Parathyroid adenoma (tissue), 2 donors: ENCODE data around the gene TNFRSF19.

Experiments
- H2AFZ ChIP-seq: fragments of 300-600 bp; sonication (generic); one replicate; pipeline ENCODE4 v1.7.0; 2017; ENCODE audit warnings: antibody characterized with exemption, mild to moderate bottlenecking
- H3K27ac ChIP-seq: fragments of 300-600 bp; sonication (generic); one replicate; pipeline ENCODE4 v1.7.0; 2017
- H3K27me3 ChIP-seq: fragments of 300-600 bp; sonication (generic); one replicate; pipeline ENCODE4 v1.7.0; 2017; ENCODE audit warnings: low read length; ENCODE audit not compliant: control insufficient read depth, insufficient read depth
- H3K36me3 ChIP-seq: fragments of 300-600 bp; sonication (generic); one replicate; pipeline ENCODE4 v1.7.0; 2017; ENCODE audit warnings: low read length; ENCODE audit not compliant: control insufficient read depth, insufficient read depth
- H3K4me1 ChIP-seq: fragments of 300-600 bp; sonication (generic); one replicate; pipeline ENCODE4 v1.7.0; 2017; ENCODE audit warnings: control low read depth
- H3K4me2 ChIP-seq: fragments of 300-600 bp; sonication (generic); one replicate; pipeline ENCODE4 v1.7.0; 2017; ENCODE audit warnings: low read length
- H3K4me3 ChIP-seq: fragments of 300-600 bp; sonication (generic); one replicate; pipeline ENCODE4 v1.7.0; 2017; ENCODE audit warnings: low read depth, low read length
- H3K79me2 ChIP-seq: fragments of 300-600 bp; sonication (generic); one replicate; pipeline ENCODE4 v1.7.0; 2017; ENCODE audit warnings: control low read depth
- H3K9ac ChIP-seq: fragments of 300-600 bp; sonication (generic); one replicate; pipeline ENCODE4 v1.7.0; 2017; ENCODE audit warnings: mild to moderate bottlenecking
- H3K9me3 ChIP-seq: fragments of 300-600 bp; sonication (generic); one replicate; pipeline ENCODE4 v1.7.0; 2017; ENCODE audit warnings: low read length; ENCODE audit not compliant: control insufficient read depth
- CTCF ChIP-seq: fragments of 300-600 bp; sonication (generic); IDR thresholded peaks from one replicate; pipeline ENCODE4 v1.7.0; 2017; ENCODE audit warnings: antibody characterized with exemption, mild to moderate bottlenecking
- donor health status: primary hyperparathyroidism.

The TNFRSF19 gene

GRCh38 chr13:23651887-23652286 is 81.7 kb downstream of the TNFRSF19 start:
- Histone ChIP-seq H3K9me3 (no peaks in the 10 kb centered on the region), H3K4me2 (no peak overlapping the region), H3K4me1 (no peaks in the 10 kb centered on the region), H2AFZ (no peak overlapping the region), H3K27me3 (no peaks in the 10 kb centered on the region), H3K9ac (no peak overlapping the region), H3K27ac (no peak overlapping the region), H3K79me2 (no peaks in the 10 kb centered on the region), H3K4me3 (no peak overlapping the region), H3K36me3 (no peaks in the 10 kb centered on the region)
- no peak for TF ChIP-seq CTCF

GRCh38 chr13:23652909-23653726 is 82.9 kb downstream of the TNFRSF19 start:
- Histone ChIP-seq H3K4me1 (no peaks in the 10 kb centered on the region), H3K4me2 (no peak overlapping the region), H3K9ac (no peak overlapping the region), H2AFZ (no peak overlapping the region), H3K27ac (no peak overlapping the region), H3K36me3 (no peaks in the 10 kb centered on the region), H3K9me3 (no peaks in the 10 kb centered on the region), H3K79me2 (no peaks in the 10 kb centered on the region), H3K4me3 (no peak overlapping the region), H3K27me3 (no peaks in the 10 kb centered on the region)
- no peak for TF ChIP-seq CTCF

GRCh38 chr13:23654111-23655110 is 84.2 kb downstream of the TNFRSF19 start:
- H3K9ac ChIP-seq, result no peak overlapping the region
- H3K27ac ChIP-seq, result no peak overlapping the region
- no peaks in the 10 kb centered on the region for H3K79me2 ChIP-seq
- H3K4me1 ChIP-seq, result no peaks in the 10 kb centered on the region
- no peak overlapping the region for H2AFZ ChIP-seq
- no peaks in the 10 kb centered on the region for H3K9me3 ChIP-seq
- H3K4me2 ChIP-seq, result no peak overlapping the region
- H3K36me3 ChIP-seq, result no peaks in the 10 kb centered on the region
- H3K27me3 ChIP-seq, result no peaks in the 10 kb centered on the region
- H3K4me3 ChIP-seq, result no peak overlapping the region
- TF ChIP-seq CTCF, result no peak

- H3K4me1 ChIP-seq, result no peaks in the 10 kb centered on the region
- H3K9ac ChIP-seq, result no peak overlapping the region
- H3K9me3 ChIP-seq, result no peaks in the 10 kb centered on the region
- H3K79me2 ChIP-seq, result no peaks in the 10 kb centered on the region
- no peak overlapping the region for H3K27ac ChIP-seq
- no peak overlapping the region for H3K4me2 ChIP-seq
- H3K27me3 ChIP-seq, result no peaks in the 10 kb centered on the region
- H3K36me3 ChIP-seq, result no peaks in the 10 kb centered on the region
- no peak overlapping the region for H2AFZ ChIP-seq
- TF ChIP-seq CTCF, result no peak
- H3K4me3 ChIP-seq, result no peak overlapping the region
Observed at GRCh38 chr13:23655321-23655720, 85.1 kb downstream of the TNFRSF19 start.
